ENCODE results near the gene MYL11. TPM values are rescaled to one million over a fixed set of nuclear protein-coding genes. Genes with fewer than 3 reads are reported as not detected.

The MYL11 gene
- total RNA-seq, 2 donors from 2014 or later: 0.81 TPM; not detected in 1

GRCh38 chr16:30421010-30421409 is 46.4 kb downstream of the MYL11 start:
- no peak overlapping the region for H3K27ac ChIP-seq
- TF ChIP-seq CTCF (IDR thresholded peaks at IDR 0.05): no peak
- no peak overlapping the region for H3K4me3 ChIP-seq
- DNase-seq (ENCODE audit: low spot score) (no peak), ATAC-seq (ENCODE audit: insufficient number of reproducible peaks, low FRiP score, low read depth) (no peak)
- peaks cover 4% of the 10 kb centered on the region for H3K36me3 ChIP-seq
- H3K9me3 ChIP-seq: no peaks in the 10 kb centered on the region
- H3K4me1 ChIP-seq (ENCODE audit: control insufficient read depth in 1 of 2, low read depth in 2 of 2): peaks cover 4 to 14% of the 10 kb centered on the region in 2 donors
- no peaks in the 10 kb centered on the region for H3K27me3 ChIP-seq (replicated peaks; ENCODE audit: insufficient read depth)

Other genes with a start within 250 kb of the MYL11 start
- 10 to 100 TPM; 78.1 to 87.8 TPM for gene CORO1A, start 191.2 kb upstream of the MYL11 start, total RNA-seq
- 100 to 1,000 TPM in 1 of 2 donors, 10 to 100 TPM in 1; 83.4 to 224 TPM for gene BOLA2B, start 181.1 kb upstream of the MYL11 start, total RNA-seq
- 10 to 100 TPM; 20.1 to 43.6 TPM for gene SLX1A, start 180.9 kb upstream of the MYL11 start, total RNA-seq
- 10 to 100 TPM; 11.1 to 15.6 TPM for gene SULT1A3, start 175.5 kb upstream of the MYL11 start, total RNA-seq
- gene NPIPB13, start 126.3 kb upstream of the MYL11 start, total RNA-seq: 10 to 100 TPM in 1 of 2 donors, 1 to 10 TPM in 1; 6.5 to 14.0 TPM
- gene CD2BP2, start 19.5 kb upstream of the MYL11 start, total RNA-seq: 10 to 100 TPM; 31.4 to 52.0 TPM
- gene TBC1D10B, start 4.3 kb upstream of the MYL11 start, total RNA-seq: 10 to 100 TPM; 34.5 TPM
- gene SEPTIN1, start 7.8 kb downstream of the MYL11 start, total RNA-seq: 1 to 10 TPM; 3.0 to 4.2 TPM
- 10 to 100 TPM; 10.9 to 11.1 TPM for gene ZNF48, start 20.6 kb downstream of the MYL11 start, total RNA-seq
- 10 to 100 TPM; 21.8 to 25.7 TPM for gene ZNF771, start 32.8 kb downstream of the MYL11 start, total RNA-seq
- gene DCTPP1, start 55.2 kb downstream of the MYL11 start, total RNA-seq: 10 to 100 TPM; 16.7 to 24.0 TPM
- gene SEPHS2, start 71.1 kb downstream of the MYL11 start, total RNA-seq: 10 to 100 TPM; 18.1 to 30.3 TPM
- 1 to 10 TPM; 3.2 to 5.4 TPM for gene ITGAL, start 97.9 kb downstream of the MYL11 start, total RNA-seq
- gene ZNF768, start 151.8 kb downstream of the MYL11 start, total RNA-seq: 10 to 100 TPM; 25.0 to 36.3 TPM
- 10 to 100 TPM; 16.8 to 18.3 TPM for gene ZNF747, start 160.1 kb downstream of the MYL11 start, total RNA-seq
- gene ZNF764, start 183.6 kb downstream of the MYL11 start, total RNA-seq: 1 to 10 TPM; 8.5 to 9.6 TPM
- gene ZNF688, start 196.9 kb downstream of the MYL11 start, total RNA-seq: 10 to 100 TPM in 1 of 2 donors, 1 to 10 TPM in 1; 9.2 to 24.2 TPM
- gene ZNF785, start 210.9 kb downstream of the MYL11 start, total RNA-seq: 10 to 100 TPM; 10.9 to 15.6 TPM
- 10 to 100 TPM in 1 of 2 donors, 1 to 10 TPM in 1; 7.4 to 17.0 TPM for gene ZNF689, start 235.6 kb downstream of the MYL11 start, total RNA-seq

Measured in thoracic aorta (tissue), 2 donors.